Muscle of arm (tissue), 12 donors: Measurements from ENCODE around the gene ABHD15. TPM values are rescaled to one million over a fixed set of nuclear protein-coding genes. Genes with fewer than 3 reads are reported as not detected.

Source experiments
- DNase-seq: peaks from one replicate; pipeline ENCODE4 v3.0.0-alpha.2; 2013
- polyA plus RNA-seq, 12 donors: library from polyadenylated mRNA; unstranded; fragments of 120-200 nt; gene quantifications; one replicate each; pipeline ENCODE4 v1.2.1, GENCODE V29; 2013; ENCODE audit not compliant: insufficient read length in 12 of 12

ABHD15 gene
- polyA plus RNA-seq, 12 donors, result 3.4 to 5.5 (median 4.2) TPM; not detected in 2

GRCh38 chr17:29546830-29547229 lies 20.0 kb downstream of the ABHD15 start:
- no peak for DNase-seq

GRCh38 chr17:29546085-29546484 lies 20.8 kb downstream of the ABHD15 start:
- DNase-seq, result no peak

- no peak for DNase-seq
Measured at GRCh38 chr17:29544066-29544465, 22.8 kb downstream of the ABHD15 start.

- DNase-seq, result no peak
Measured at GRCh38 chr17:29533976-29534375, 32.9 kb downstream of the ABHD15 start.

- no peak for DNase-seq
Measured at GRCh38 chr17:29526322-29526721, 40.5 kb downstream of the ABHD15 start.

GRCh38 chr17:29524692-29525091 lies 42.1 kb downstream of the ABHD15 start:
- DNase-seq, result no peak

GRCh38 chr17:29518359-29518758 lies 48.5 kb downstream of the ABHD15 start:
- no peak for DNase-seq

GRCh38 chr17:29514792-29515191 lies 52.0 kb downstream of the ABHD15 start:
- DNase-seq, result no peak

- no peak for DNase-seq
Measured at GRCh38 chr17:29510953-29511352, 55.9 kb downstream of the ABHD15 start.

Other genes starting within 250 kb of the ABHD15 start
- 10 to 100 TPM in 11 of 12 donors, not detected in 1; 31.2 to 40.7 (median 35.1) TPM for gene TAOK1, start 176.7 kb downstream of the ABHD15 start, polyA plus RNA-seq
- 10 to 100 TPM in 11 of 12 donors, not detected in 1; 19.9 to 78.0 (median 23.9) TPM for gene TP53I13, start 1.7 kb upstream of the ABHD15 start, polyA plus RNA-seq
- gene GIT1, start 22.6 kb upstream of the ABHD15 start, polyA plus RNA-seq, result 10 to 100 TPM in 11 of 12 donors, not detected in 1; 22.5 to 56.8 (median 27.8) TPM
- 10 to 100 TPM in 8 of 12 donors, 1 to 10 TPM in 3, not detected in 1; 8.3 to 23.3 (median 11.0) TPM for gene ANKRD13B, start 26.1 kb upstream of the ABHD15 start, polyA plus RNA-seq
- gene CORO6, start 55.9 kb upstream of the ABHD15 start, polyA plus RNA-seq, result 10 to 100 TPM in 11 of 12 donors, not detected in 1; 31.3 to 92.4 (median 71.1) TPM